NCI-H748 (cell line): ENCODE measurements around the gene TNNT1.
"Not testable (repeated sequence)": the region's sequence is repeated elsewhere in the genome, so short reads cannot be mapped to it uniquely, and the experiment has no call there.

Experiments used
- DNase-seq: peaks from one replicate; lab custom pipeline; 2025; ENCODE audit not compliant: unreplicated experiment; lab: John Stamatoyannopoulos, UW

The TNNT1 gene

DNA sequence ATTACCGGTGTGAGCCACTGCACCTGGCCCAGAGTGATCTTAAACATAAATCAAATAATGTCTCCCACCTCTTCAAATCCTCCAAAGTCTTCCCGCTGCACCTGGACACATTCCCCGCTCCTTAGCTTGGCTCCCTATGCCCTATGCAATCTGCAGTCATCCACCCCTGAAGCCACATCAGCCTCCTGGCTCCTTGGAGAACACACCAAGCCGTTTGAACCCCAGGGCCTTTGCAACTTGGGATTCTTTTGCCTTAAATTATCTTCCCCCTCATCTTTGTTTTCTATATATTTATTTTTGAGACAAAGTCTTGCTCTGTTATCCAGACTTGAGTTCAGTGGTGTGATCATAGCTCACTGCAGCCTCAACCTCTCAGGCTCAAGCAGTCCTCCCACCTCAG lies 20.1 kb upstream of the TNNT1 start:
- no peak for DNase-seq

DNA sequence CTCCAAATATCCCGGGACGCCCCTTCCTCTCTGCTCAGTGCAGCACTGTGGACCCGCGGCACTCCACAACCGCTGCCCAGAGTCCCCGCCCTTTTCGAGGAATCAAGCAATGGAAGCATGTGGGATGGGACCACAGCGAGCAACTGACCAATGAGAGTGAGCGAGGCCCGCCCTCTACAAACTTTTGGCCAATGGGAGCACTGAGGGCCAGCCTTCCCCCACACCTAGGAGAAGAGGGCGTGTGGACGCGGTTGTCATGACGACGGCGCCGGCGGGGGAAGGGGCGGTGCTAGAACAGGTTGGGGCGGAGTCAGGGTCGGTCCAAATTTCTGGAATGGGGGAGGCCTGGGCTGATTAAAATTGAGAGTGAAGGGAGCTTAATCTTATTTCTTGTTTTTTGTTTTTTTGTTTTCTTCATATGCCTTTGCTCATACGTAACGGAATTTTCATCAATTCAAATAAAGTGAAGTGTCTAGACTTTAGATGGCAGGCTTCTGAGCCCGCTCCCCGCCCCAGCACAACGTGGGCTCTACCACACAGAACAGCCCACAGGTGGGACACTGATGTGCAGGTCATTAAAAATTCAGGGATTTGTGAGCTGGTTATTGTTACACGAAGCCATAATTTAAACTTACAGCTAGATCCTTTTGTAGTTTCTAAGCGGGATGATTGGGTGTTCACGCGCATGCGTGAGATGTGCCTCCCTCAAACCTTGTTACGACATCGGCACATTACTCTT lies 17.7 kb upstream of the TNNT1 start, which contains the start of gene DNAAF3:
TSS of gene DNAAF3 (minus strand) at position 84 of the 739 bp plus-strand sequence. CDS start 200 bp downstream, outside the sequence.
- peak; percentile 99 for DNase-seq

DNA sequence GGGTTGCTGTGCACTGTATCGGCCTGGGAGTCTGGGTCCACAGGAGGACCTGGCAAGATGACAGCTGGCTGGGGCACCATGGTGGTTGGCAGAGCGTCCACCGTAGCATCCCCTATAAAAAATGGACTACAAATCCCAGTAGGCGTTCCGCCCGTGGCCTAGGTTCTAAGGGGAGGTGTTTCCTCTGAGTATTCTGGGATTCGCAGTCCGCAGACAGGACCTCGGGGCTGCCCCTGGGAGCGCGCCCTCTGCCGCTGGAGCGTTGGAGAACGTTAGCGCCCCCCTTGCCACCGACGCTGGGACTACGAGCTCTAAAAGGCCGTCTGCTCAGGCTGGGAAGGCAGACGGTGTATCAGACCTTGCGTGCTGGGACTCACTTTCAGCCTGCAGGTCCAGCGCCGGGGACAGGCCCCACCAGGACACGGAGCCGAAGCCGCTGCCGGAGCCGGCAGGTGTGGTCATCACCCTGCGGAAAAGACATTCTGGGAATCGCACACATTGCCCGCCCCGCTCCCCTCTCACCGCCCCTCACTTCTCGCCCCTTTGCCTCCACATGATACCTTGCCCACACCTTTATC lies 17.0 kb upstream of the TNNT1 start:
- DNase-seq: peak; percentile 94

DNA sequence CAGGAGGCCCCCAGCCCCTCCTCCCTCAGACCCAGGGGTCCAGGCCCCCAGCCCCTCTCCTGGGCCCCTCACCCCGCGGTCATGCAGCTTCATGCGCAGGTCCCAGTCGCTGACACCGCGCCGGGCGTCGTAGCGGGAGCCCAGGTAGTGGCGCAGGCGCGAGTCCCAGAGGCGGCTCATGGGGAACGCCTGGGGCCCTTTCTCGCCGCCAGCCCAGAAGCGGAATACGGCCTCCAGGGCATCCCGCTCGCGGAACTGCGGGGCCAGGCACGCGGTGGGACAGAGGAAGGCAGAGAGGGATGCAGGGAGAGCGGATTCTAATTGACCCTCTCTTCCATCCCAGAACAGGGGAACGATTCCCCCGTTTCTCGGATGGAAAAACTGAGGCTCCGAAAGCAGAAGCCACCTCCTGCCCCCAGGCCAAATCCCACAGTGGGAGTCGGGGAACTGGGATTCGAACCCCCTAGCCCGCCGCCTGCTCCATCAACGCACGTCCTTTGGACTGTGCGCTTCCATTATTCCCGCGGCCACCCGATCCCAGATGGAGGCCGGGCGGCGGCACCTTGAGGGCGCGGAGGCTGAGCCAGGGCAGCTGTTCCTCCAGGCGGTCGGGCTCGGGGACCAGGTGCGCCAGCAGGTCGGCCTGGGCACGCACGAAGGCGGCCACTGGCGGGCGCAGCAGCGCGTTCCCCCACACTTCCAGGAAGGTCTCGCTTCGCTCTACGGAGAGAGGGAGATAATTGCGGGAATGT lies 12.7 kb upstream of the TNNT1 start:
- no peak for DNase-seq

DNA sequence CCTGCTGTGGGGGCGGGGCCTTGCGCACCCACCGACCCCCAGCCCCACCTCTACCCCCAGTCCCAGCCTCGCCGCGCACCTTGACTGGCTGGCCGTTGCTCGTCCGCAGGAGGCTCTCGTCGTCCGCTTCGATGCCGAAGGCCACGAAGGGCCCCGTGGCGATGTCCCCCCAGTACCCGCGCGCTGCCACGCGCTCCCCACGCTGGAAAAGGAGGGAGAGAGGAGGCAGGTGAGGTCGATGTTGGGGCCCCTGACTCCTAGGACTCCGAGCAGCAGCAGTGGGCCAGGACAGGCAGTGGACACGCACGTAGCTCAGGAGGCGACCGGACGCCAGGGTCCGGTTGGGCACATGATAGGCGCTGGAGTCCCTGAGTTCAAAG lies 12.0 kb upstream of the TNNT1 start:
- no peak for DNase-seq

DNA sequence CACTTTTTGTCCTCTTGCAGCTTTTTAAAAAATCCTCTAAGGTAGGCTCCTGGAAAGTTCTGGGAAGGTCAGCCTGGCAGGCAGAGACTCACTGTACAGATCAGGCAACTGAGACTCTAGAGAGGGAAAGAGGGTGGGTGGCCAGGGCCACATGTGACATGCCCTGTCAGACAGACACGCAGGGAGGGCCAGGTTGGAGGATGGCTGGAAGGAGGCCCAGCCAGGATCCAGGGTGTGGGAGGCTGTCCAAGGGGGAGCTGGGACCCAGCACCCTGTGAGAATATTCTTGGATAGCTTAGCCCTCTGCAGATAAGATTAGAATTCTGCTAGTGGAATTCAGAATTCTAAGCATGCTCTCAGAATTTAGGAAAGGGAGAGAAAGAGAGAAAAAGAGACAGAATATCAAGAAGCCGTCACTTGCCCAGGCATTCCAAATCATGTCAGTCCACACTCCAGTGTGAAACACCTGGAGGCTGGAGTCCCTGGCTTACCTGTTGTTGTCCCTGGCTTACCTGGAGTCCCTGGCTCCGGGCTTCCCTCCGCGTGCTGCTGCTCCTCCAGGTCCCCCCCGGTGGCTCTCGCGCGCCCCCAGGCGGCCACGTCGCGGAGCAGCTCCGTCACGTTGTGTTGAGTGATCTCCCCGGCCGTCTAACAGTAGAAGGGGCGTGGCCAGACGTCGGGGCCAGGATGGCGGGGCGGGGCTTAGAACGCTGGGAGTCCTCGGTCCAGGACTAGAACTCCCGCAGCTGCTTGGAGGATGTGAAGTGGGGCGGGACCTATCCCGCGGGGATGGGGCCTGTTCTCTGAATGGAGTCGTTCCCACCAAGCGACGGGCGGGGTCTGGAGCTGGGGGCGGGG lies 11.4 kb upstream of the TNNT1 start:
- peak; percentile 95 for DNase-seq

DNA sequence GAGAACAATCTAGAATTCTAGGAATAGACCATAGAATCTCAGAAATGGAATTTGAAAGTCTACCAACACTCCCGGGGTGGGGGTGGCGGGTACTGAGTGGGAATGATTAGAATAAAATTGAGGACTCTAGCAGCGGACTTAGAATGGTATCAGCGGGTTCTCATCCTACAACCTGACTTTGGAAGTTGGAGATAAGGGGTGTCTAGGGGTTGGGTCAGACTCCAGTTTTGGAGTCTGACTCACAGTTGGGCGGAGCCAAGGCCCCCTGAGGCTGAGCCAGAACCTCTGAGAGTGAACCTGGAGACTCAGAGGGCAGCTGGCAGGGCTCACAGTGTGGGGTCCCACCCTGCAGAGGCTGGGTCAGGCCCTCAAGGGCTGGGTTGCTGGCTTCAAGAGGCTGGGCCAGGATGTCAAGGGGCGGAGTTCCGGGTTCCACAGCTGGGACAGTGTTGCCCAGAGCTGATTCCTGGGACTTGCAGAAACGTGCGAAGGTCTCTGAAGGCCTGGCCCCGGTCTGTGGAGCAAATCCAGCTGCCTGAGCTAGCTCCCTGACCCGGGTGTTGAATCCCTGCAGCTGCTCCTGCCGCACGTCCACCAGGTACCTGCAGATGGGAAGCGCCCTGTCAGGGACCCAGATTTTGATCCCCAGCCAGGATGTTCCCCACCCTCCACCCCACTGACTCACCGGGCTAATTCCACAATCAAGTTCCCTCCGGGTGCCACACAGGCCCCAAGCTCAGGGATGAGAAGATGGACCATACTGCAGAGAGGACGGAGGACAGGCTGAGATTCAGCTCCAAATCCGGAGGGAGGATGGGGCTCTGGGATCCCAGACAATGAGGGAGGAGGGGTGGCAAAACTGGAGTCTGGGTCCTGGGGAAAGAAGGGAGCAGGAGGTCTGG lies 10.1 kb upstream of the TNNT1 start:
- no peak for DNase-seq

DNA sequence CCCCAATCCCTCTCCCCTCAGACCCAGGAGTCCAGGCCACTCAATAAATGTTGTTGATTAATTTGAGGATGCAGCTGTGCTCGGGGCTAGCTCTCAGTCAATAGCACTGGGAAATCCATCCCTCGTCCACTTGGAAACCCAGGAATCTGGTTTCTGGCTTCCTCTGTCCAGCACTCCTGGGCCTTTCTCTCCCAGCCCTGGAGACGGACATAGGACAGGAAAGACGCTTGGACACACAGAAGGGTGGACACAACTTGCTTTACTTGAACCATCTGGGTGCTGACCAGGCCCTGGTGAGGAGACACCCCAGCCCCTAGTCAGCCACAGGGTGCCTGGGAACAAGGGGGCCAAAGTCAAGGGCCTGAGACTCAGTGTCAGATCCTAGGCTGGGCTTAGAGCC lies 9.4 kb upstream of the TNNT1 start:
- DNase-seq: no peak

DNA sequence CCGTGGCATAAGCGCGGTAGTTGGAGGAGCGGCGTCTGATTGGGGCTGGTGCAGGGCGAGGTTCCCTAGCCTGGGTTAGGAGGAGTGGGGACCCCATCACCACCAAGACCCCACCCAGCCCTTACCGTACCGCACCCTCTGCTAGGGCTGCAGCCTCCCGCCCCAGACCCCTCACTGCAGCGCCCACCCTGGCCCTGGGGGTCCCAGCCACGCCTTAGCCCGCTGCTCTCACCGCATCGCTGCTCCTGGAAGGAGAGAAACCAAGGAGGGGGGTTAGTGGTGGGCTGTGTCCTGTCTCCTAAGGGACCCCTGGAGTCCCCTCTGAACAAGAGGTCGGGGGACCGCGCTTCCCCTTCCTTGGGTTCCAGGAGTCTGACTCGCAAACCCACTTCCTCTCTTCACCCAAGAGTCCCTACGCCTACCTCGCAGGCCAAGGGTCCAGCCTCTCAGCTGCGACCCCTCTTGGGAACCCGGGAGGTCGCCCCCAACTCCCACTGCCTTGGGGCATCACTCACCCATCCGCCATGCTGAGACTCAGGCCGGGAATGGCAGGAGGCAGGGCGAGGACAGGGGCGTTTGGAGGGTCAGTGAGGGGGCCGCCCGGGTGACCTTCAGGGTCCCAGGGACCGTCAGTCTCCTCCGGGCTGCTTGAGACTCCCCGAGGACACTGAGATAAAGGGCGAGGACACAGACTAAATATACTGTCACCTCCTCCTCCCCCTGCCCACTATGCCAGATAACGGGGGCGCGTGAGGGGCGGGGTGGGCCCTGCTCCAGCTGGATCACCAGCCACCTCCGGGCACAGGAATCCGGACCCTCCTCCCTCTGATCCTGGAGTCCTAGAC lies 8.3 kb upstream of the TNNT1 start, which contains the start of gene TNNI3:
TSS of gene TNNI3 (minus strand) at position 669 of the 845 bp plus-strand sequence. CDS start at position 526, 143 bp downstream.
- no peak for DNase-seq

DNA sequence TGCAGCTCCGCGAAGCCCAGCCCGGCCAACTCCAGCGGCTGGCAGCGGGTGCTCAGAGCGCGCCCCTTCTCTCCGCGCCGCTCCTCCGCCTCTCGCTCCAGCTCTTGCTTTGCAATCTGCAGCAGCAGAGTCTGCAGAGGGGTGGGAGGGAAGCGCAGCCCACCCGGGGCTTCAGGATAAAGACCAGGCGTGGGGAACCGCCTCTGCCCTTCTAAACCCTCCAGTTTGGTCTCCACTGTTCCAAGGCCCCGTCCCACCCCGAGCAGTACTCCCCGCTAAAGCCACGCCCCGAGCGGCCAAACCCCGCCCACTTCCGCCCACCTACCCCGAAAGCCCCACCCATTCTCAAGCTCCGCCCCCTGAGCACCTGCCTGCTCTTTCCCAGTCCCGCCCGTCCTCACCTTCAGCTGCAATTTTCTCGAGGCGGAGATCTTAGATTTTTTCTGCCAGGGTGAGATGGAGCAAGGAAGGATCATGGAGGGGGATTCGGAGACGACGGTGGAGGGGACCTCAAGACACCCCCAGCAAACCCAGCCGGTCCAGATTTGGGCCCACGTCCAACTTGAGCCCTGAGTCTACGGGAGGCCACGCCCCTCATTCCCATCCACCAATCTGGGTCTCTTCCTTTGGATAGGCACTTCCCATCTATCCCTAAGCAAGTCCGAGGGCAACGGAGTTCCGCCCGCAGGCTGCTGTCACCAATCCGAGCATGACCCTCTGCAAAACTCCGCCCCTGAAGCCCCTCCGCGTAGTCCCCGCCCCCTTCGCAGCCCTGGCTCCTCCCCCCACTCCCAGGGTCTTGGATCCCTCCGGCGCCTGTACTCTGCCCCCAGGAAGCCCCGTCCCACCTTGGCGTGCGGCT lies 7.4 kb upstream of the TNNT1 start:
- DNase-seq: peak; percentile 99

DNA sequence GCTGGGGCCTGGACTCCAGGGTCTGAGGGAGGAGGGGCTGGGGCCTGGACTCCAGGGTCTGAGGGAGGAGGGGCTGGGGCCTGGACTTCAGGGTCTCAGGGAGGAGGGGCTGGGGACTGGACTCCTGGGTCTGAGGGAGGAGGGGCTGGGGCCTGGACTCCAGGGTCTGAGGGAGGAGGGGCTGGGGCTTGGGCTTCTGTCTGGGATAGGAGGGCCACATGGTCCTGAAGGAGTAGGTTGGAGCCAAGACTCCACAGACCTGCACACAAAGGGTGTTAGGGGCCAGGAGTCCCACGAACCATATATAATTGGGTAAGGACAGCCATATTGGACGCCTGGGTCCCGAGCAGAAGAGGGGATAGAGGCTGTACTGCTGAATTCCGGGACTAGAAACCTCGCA lies 6.8 kb upstream of the TNNT1 start:
- not testable (repeated sequence) for DNase-seq

DNA sequence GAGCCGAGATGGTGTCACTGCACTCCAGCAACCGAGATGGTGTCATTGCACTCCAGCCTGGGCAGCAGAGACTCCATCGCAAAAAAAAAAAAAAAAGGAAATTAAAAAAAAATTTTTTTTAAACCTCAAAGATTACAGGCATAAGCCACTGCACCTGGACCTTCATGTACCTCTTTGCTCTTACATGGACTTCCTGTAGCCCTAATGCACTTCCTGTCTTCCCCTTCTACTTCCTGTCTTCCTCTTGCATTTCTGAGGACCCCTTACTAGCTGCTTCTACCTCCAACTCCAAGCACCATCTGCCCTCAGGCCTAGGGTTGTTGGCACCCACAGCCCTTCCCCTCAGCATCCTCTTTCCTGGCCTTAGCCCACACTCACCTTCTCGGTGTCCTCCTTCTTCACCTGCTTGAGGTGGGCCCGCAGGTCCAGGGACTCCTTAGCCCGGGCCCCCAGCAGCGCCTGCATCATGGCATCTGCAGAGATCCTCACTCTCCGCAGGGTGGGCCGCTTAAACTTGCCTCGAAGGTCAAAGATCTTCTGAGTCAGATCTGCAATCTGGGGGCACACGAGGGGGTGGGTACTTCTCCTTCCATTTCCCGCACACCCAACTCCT lies 4.8 kb upstream of the TNNT1 start:
- no peak for DNase-seq

DNA sequence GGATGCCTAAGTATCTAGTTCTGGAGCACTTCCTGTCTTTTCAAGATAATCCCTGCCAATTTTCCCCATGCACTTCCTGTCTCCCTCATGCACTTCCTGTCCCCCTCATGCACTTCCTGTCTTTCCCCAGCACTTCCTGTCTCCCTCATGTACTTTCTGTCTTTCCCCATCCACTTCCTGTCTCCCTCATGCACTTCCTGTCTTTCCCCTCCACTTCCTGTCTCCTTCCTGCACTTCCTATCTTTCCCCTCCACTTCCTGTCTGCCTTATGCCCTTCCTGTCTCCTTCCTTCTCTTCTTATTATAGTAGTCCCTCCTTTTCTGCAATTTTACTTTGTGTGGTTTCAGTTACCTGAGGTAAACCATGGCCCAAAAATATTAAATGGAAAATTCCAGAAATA lies 3.0 kb upstream of the TNNT1 start:
- no peak for DNase-seq

DNA sequence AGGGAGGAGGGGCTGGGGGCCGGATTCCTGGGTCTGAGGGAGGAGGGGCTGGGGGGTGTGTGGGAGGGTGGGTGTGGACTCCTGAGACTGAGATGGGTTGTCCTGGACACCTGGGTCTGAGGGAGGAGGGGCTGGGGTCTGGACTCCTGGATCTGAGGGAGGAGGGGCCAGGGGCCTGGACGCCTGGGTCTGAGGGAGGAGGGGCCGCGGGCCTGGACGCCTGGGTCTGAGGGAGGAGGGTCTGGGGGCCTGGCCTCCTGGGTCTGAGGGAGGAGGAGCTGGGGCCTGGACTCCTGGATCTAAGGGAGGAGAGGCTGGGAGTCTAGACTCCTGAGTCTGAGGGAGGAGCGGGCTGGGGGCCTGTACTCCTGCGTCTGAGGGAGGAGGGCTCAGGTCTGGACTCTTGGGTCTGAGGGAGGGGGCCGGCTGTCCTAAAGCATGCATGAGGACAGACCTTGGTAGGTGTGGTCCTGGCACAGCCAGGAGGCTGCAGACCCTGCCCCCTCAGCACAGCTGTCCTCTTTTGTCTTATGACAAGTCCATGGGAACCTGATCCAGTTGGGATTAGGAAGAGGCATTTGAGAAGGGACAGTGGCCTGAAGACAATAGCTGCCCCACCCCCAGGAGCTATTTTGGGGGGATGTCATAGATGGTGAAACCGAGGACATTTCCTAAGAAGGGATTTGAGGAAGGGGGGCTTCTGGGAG lies 1.3 kb downstream of the TNNT1 start:
- peak; percentile 30 for DNase-seq

DNA sequence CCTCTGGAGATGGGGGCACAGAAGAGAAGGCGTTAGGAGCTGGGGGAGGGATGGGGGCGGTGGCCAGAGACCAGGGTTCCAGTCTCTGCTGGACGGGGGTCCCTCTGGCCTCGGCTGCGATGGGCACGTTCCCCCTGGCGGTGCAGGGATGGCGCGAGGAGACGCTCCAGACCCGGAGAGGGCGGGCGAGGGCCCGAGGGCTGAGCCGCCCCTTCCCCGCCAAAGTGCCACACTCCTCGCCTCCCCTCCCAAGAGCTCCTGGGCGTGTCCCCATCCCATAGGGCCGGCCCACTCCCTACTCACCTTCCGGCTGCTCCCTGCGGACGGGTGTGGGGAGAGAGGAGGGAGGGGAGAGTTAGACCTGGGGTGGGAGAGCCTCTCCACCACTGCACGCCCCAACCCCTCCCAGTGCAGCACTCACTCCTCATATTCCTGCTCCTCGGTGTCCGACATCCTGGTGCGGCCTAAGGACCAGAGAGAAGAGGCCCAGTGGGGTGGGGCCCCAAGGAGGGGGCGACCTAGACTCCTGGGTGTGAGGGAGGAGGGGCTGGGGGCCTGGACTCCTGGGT lies 2.2 kb downstream of the TNNT1 start:
- peak; percentile 96 for DNase-seq

DNA sequence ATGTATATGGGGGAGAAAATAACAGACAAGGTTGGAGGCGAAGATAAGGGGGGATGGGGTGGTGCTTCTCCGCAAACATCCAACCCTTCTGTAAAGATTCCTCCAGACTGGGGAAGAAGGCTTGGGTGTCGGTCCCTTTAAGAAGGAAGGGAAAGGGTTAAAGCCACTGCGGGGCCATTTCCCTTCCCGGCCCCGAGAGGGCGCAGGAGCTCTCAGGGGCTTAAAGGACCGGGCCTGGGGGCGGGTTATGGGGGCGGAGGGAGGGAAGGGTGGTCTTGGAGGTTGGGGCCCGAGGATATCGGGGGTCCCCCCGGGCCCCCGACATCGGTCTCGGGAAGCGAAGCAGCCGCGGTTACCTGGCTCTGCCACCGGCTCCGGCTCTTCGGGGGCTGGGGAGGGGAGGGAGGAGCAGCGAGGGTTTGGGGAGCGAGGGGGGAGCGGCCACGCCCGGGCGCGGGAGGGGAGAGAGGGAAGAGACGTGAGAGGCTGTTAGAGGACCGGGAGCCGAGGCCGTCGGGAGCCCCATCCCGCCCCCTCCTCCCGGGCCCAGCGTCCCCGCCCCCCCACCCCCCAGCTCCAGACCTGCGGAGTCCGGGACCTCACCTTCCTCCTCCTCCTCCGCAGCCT lies 2.8 kb downstream of the TNNT1 start:
- DNase-seq: peak; percentile 84
